SK-N-SH treated with all-trans-retinoic acid at 6 μM for 48 hours (cell line): ENCODE results near the gene METTL21A.

Experiments used
- PPARA ChIP-seq: fragments of 250-450 bp; sonication (Bioruptor Pico); IDR thresholded peaks from 2 replicates; pipeline ENCODE4 v1.5.0; 2020; ENCODE audit warnings: mild to moderate bottlenecking, borderline replicate concordance
- RARB ChIP-seq: fragments of 250-450 bp; sonication (Bioruptor Pico); IDR thresholded peaks from 2 replicates; pipeline ENCODE4 v1.8.0; 2021; ENCODE audit warnings: mild to moderate bottlenecking, moderate library complexity
- SNAI2 ChIP-seq: fragments of 250-450 bp; sonication (Bioruptor Pico); IDR thresholded peaks from 2 replicates; pipeline ENCODE4 v1.5.0; 2020; ENCODE audit warnings: mild to moderate bottlenecking, moderate library complexity
- TCF4 ChIP-seq: fragments of 250-450 bp; sonication (Bioruptor Pico); IDR thresholded peaks from 2 replicates; pipeline ENCODE4 v1.8.0; 2021; ENCODE audit warnings: mild to moderate bottlenecking, moderate library complexity, borderline replicate concordance
- ZFP3 ChIP-seq: fragments of 250-450 bp; sonication (Bioruptor Pico); IDR thresholded peaks from 2 replicates; pipeline ENCODE4 v1.5.0; 2020; ENCODE audit warnings: mild to moderate bottlenecking, moderate library complexity
- ZFP30 ChIP-seq: fragments of 450-650 bp; formaldehyde crosslinking; IDR thresholded peaks from 2 replicates; pipeline ENCODE4 v1.5.0; 2022; ENCODE audit warnings: mild to moderate bottlenecking, moderate library complexity
- TF ChIP-seq, protein P1 (sequence below): fragments of 250-450 bp; sonication (Bioruptor Pico); IDR thresholded peaks from 2 replicates; pipeline ENCODE4 v1.5.1; 2020; ENCODE audit warnings: low read depth, mild to moderate bottlenecking, moderate library complexity
- TF ChIP-seq, protein P2 (sequence below): fragments of 250-450 bp; sonication (Bioruptor Pico); IDR thresholded peaks from 2 replicates; pipeline ENCODE4 v1.5.1; 2021; ENCODE audit warnings: mild to moderate bottlenecking, moderate library complexity

DNA sequence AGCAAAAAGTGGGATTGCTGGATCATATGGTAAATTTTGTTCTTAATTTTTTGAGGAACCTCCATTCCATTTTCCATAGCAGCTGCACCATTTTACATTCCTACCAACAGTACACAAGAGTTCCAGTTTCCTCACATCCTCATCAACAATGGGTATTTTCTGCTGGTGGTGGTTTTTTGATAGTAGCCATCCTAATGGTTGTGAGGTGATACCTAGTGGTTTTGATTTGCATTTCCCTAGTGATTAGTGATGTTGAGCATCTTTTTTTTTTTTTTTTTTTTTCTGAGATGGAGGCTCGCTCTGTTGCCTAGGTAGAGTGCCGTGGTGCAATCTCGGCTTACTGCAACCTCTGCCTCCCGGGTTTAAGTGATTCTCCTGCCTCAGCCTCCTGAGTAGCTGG, 30.5 kb downstream of the METTL21A start:
- TF ChIP-seq TCF4 (CRISPR knock-in tag): no peak
- TF ChIP-seq, protein P1, sequence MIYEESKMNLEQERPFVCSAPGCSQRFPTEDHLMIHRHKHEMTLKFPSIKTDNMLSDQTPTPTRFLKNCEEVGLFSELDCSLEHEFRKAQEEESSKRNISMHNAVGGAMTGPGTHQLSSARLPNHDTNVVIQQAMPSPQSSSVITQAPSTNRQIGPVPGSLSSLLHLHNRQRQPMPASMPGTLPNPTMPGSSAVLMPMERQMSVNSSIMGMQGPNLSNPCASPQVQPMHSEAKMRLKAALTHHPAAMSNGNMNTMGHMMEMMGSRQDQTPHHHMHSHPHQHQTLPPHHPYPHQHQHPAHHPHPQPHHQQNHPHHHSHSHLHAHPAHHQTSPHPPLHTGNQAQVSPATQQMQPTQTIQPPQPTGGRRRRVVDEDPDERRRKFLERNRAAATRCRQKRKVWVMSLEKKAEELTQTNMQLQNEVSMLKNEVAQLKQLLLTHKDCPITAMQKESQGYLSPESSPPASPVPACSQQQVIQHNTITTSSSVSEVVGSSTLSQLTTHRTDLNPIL: no peak
- no peak for TF ChIP-seq ZFP3
- TF ChIP-seq SNAI2 (CRISPR knock-in tag): no peak
- no peak for TF ChIP-seq RARB (CRISPR knock-in tag)
- TF ChIP-seq, protein P2, sequence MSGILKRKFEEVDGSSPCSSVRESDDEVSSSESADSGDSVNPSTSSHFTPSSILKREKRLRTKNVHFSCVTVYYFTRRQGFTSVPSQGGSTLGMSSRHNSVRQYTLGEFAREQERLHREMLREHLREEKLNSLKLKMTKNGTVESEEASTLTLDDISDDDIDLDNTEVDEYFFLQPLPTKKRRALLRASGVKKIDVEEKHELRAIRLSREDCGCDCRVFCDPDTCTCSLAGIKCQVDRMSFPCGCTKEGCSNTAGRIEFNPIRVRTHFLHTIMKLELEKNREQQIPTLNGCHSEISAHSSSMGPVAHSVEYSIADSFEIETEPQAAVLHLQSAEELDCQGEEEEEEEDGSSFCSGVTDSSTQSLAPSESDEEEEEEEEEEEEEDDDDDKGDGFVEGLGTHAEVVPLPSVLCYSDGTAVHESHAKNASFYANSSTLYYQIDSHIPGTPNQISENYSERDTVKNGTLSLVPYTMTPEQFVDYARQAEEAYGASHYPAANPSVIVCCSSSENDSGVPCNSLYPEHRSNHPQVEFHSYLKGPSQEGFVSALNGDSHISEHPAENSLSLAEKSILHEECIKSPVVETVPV (CRISPR knock-in tag): no peak
- no peak for TF ChIP-seq PPARA (CRISPR knock-in tag)
- TF ChIP-seq ZFP30 (CRISPR knock-in tag): no peak
